GM19452 (cell line): Measurements from ENCODE around the gene PRKCE.

Source experiments
- ATAC-seq: cut with Tn5 transposase; IDR thresholded peaks from one replicate; pipeline ENCODE4 v1.9.1; 2021; ENCODE audit not compliant: unreplicated experiment

The PRKCE gene

GRCh38 chr2:45664635-45665261, 13.3 kb downstream of the PRKCE start:
- ATAC-seq: no peak

DNA sequence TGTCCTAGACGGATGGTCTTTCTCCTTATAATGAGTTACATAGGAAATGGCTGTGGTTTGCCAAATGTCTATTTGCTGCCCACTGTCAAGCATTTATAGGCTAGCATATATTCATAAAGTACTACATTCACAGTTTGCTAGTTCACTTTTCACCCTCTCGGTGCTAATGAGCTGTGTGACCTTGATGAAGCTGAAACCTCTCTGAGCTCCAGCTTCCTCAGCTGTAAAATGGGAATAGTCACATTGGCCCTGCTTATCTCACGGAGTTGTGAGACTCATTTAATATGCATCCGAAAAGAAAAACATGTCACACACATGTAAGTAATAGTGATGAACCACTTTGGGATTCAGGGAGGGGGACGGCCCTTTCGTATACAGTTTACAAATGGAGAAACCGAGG, 17.0 kb downstream of the PRKCE start:
- ATAC-seq: no peak

DNA sequence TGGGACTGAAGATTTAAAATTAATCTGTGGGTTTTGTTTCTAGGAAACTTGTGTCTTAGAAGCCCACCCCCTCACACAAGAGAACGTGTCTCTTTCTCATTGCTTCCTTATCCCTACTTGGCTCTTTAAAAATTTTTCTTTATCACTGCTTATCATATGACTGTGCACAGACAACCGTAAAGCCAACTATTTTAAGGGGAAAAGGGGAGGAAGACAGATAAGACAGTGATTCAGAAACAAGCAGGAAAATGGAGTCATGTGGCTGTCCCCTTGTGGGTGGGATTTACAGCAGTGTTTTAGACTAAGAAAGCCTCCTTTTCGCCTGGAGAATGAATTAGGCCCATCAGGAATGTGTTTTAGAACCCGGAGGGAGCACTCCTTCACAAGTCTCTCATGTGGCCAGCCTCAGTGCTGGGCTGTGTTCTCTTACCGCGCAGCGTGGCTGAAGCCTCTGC, 17.6 kb downstream of the PRKCE start:
- ATAC-seq: no peak

DNA sequence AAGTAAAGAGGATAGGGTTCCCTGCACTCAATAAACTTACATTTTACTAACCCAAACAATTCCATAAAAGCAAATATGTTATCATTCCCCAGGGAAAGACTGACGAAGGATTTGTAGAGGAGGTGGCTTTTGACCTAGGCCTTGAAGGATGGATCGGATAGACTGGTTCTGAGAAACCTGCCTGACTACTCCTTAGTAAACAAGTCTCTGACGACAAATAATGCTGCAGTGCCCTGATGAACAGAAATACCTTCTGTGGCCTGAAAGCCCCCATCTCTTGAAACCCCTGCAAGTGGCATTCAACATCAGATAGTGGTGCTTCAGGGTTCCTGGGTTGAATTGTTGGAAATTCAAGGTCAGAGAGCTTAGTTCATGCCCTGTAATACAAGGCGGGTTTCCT, 19.2 kb downstream of the PRKCE start:
- ATAC-seq: no peak

DNA sequence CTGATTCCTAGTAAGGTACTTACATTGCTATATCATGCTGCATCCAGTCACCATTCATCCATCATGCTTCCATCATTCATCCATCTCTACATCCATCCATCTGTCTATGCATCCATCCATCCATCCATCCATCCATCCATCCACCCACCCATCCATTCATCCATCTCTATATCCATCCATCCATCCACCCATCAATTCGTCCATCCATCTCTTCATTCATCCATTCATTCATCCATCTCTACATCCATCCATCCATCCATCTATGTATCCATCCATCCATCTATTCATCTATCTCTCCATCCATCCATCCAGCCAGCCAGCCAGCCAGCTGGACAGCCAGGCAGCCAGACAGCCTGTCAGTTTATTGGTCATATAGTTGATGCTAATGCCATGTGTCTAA, 20.7 kb downstream of the PRKCE start:
- ATAC-seq: no peak

DNA sequence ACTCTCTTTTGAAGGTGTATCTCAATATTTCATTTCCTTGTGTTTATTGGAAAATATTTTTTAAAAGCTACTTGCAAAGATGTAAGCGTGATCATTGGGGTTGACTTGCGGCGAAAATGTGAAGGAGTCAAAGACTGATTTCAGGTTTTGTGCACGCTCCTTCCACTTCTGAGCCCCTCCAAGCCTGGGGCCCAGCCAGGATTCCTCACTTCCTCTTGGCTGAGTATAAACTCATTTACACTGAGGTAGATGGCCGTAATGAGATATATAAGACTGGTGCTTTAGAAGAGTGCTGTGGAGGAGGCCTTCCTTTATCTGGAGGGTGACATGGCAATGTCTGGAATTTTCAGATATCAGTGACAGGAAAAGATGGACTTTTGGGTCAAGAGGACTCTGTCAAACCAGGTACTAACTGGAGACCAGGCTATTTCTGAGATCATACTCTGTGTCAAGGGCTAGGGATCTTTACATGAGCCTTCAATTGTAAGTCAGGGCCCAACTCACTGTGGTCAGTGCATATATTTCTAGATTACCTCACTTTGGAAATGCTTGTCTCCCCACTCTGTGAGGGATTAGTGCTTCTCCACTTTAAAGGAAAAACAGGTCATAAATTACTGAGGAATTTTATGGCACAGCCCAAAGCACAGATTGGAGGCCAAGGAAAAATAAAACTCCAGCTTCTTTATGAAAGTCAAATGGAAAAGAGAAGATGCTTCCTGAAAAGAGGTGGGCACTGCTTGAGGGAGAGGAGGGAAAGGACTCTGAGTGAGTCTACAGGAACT, 22.8 kb downstream of the PRKCE start:
- ATAC-seq: no peak

DNA sequence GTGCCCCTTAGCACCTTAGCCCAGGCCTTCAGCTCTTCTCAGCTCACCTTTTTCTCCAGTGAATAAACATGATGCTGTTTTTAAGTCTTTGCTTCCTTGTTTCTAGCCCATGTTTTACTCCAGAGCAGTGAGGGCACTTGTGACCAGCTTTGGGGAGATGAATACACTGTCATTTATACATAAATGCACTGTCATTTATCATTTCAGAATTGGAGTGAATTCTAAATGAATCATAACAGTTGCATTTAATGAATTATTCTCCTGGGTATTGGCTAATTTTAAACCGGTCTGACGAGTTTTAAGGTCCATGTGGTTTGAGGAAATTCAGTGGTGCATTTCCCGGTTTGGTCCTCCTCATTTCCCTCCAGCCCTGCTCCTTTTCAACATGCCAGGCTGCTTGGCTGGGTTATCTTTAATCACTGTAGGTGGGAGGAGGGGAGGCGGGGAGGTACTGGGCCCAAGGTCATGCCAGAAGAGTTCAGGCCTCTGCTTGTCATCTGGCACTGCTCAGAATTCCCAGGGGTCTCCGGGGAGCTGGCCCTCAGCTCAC, 23.9 kb downstream of the PRKCE start:
- no peak for ATAC-seq

DNA sequence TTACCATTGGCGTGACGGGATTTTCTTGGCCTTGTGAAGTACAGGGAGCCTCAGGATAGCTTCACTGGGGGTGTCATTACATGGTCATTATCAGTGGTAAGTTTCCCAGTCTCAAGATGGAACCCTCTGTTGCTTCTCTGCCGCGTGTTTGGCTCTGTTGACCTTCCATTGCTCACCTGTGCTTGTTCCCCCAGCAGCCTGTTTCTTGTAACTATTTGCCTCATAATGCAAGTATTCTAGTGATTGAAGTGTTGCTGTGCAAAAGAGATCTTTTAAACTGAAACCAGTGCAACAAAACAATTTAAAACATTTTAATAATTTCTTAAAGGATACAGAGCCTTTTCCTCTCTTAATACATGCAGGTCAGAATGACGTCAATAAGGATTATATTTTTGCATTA, 24.6 kb downstream of the PRKCE start:
- no peak for ATAC-seq

DNA sequence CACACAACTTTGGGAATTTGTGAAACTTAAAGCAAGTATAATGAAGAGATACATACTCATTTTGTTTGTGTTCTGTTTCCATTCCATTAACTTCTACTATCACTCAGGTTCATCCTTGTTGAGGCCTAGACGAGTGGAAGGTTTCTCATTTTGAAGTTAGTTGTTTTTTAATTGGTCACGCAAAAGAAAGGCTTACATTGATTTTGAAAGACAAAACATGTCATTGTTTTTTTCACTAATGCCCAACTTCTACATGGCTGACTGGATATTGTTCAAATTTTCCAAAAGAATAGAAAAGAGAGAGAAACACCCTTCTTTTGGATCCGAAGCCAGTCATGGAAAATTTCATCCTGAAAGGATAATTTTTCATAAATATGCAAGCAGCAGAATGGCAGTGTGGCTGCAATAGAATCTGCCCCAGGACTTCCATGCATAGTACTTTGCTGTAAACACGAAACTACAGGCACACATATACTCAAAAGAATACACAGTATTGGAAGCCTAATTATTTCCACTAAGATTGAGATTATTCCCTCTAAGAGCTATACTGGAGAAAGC, 27.4 kb downstream of the PRKCE start:
- no peak for ATAC-seq

DNA sequence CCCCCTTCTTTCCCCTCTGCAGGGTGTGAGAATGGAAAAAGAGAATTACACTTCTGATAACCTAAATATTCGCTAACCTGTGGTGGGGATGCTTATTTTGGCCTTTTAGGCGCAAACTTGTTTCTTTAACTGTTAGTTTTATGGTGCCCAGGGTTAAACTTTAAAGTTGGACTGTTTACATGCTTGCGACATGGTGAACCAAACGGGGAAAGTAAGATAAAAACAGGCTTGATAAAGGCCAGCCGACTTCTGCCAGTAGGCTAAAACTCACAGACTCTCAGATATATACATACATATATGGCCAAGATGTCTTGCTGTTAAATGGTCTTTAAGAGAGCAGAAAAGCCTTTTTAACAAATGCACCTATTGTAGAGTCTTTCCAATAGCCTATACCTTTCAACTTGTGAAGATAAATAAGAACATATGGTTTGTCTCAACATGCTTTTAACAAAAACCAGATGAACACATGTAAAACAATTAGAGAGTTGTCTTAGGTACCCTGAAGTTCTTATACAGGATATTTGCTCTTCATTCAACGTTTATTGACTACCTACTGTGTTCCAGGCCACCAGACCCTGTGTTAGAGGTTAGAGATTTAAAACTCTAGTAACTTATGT, 29.0 kb downstream of the PRKCE start:
- ATAC-seq: no peak

DNA sequence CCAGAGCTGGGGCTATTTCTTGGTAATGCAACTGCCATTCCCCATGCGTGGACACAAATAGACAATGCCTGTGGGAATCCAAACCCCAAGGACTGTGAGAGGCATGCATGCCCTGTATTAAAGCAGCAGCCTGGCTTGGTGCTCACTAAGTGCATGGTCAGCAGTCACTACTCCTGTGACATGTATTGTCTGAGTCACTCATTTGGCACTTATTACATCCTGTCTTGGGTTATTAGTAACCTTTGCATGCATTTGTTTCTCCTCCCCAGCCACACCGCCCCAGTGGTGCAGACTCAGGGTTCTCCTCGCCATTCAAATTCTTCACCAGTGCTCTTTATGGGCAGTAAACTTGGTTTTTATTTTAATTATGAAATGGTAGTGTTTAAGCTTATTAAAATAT, 30.2 kb downstream of the PRKCE start:
- peak; percentile 96 for ATAC-seq

- no peak for ATAC-seq
These were observed 31.8 kb downstream of the PRKCE start for GRCh38 chr2:45683292-45683691.

GRCh38 chr2:45684756-45685155, 33.3 kb downstream of the PRKCE start:
- no peak for ATAC-seq

GRCh38 chr2:45685260-45685659, 33.8 kb downstream of the PRKCE start:
- no peak for ATAC-seq

GRCh38 chr2:45687964-45688363, 36.5 kb downstream of the PRKCE start:
- ATAC-seq: no peak

DNA sequence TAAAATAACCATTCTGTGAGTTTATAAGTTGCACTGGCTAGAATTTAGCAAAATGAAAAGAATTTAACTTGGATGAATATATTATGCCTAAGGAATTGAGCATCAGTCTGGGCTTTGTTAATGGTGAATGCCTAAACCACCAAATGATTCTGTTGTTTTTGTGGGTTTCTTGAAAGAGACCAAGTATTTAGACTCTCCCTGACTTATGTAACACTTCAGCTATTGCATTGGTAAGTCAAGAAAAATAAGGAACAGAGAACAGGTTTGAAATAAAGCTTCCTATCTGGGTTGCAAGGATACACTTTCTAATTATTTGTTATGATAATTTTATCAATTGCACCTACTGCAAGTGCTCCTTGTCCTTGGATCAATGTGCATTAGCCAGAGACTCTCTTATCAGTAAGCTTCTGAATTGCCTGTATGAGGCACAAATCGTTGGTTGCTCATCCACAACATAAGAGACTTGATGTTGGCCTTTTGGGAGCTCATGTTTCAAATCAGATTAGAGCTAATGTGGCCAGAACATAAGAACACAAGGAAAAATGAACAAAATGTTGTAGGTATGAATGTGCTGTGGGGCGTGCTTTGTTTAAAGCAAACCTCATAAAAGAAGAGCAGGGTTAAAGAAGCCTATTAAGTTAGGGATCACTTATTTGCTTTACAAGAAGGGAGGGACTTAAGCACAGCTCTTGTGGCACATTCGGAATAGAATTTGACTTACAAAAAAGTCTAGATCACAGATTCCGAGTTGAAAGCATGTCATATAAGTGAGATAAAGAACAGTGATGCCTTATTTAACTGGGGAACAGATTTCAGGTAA, 37.2 kb downstream of the PRKCE start:
- no peak for ATAC-seq

GRCh38 chr2:45690231-45690630, 38.8 kb downstream of the PRKCE start:
- ATAC-seq: no peak

GRCh38 chr2:45691171-45691999, 39.9 kb downstream of the PRKCE start:
- peak; percentile 72 for ATAC-seq

DNA sequence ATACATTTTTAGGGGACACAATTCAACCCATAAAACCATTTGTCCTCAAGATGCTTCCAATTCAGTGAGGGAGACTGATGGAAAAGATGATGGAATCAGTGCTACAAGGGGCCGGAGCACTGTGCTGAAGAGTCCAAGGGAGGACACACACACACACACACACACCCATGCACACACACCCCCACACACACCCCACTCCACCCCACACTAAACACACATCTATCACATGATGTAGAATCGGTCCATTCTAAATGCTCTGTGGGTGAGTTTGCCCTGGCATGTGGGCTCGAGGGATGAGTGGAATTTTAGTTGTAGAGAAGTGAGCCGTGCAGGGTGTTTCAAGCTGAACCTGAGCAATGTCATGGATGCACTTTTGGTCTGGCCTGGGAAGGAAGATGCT, 41.1 kb downstream of the PRKCE start:
- ATAC-seq: no peak

- ATAC-seq: peak; percentile 41
These were observed 44.1 kb downstream of the PRKCE start for GRCh38 chr2:45695480-45696007.
